Lower leg skin (tissue), 3 donors: ENCODE results near the gene PTPRU.

Source experiments
- CTCF ChIP-seq, 3 donors: fragments of 450-650 bp; IDR thresholded peaks; one replicate each; pipeline ENCODE4 v1.5.1; 2016; ENCODE audit warnings: antibody characterized with exemption in 3 of 3, mild to moderate bottlenecking in 3 of 3, moderate library complexity in 2 of 3
- POLR2A ChIP-seq, 2 donors: fragments of 450-650 bp; IDR thresholded peaks; one replicate each; pipeline ENCODE4 v1.6.1; 2016 to 2017; ENCODE audit warnings: antibody characterized with exemption in 2 of 2, mild to moderate bottlenecking in 1 of 2, moderate library complexity in 1 of 2

GRCh38 chr1:29240986-29241385 is 4.7 kb downstream of the PTPRU start:
- no peak for TF ChIP-seq CTCF (IDR thresholded peaks at IDR 0.05)
- TF ChIP-seq POLR2A (IDR thresholded peaks at IDR 0.05) = no peak
